MM.1S (cell line): ENCODE results near the gene COL6A3.

Source experiments
- DNase-seq: peaks from one replicate; pipeline ENCODE4 v3.0.0-alpha.2; 2015
- H2AFZ ChIP-seq: fragments of 300-600 bp; sonication (generic); 2 replicates; pipeline ENCODE4 v1.6.0; 2016; ENCODE audit warnings: antibody characterized with exemption, low read length
- H3F3A ChIP-seq: fragments of 300-600 bp; sonication (generic); 2 replicates; pipeline ENCODE4 v1.6.1; 2016; ENCODE audit warnings: mild to moderate bottlenecking, antibody characterized with exemption, low read length, moderate library complexity, mixed read lengths; ENCODE audit not compliant: insufficient read depth
- H3K27ac ChIP-seq: fragments of 300-600 bp; sonication (generic); 2 replicates; pipeline ENCODE4 v1.5.1; 2016; ENCODE audit warnings: mild to moderate bottlenecking, low read length
- H3K27me3 ChIP-seq: fragments of 300-600 bp; sonication (generic); replicated peaks from 2 replicates; pipeline ENCODE4 v1.6.0; 2016; ENCODE audit warnings: low read length; ENCODE audit not compliant: insufficient read depth
- H3K36me3 ChIP-seq: fragments of 300-600 bp; sonication (generic); replicated peaks from 2 replicates; pipeline ENCODE4 v1.6.1; 2016; ENCODE audit warnings: mild to moderate bottlenecking, low read length, mixed read lengths; ENCODE audit not compliant: insufficient read depth
- H3K4me1 ChIP-seq: fragments of 300-600 bp; sonication (generic); 2 replicates; pipeline ENCODE4 v1.6.1; 2016; ENCODE audit warnings: low read length, mixed read lengths
- H3K4me2 ChIP-seq: fragments of 300-600 bp; sonication (generic); 2 replicates; pipeline ENCODE4 v1.6.0; 2016; ENCODE audit warnings: low read depth, low read length
- H3K4me3 ChIP-seq: fragments of 300-600 bp; sonication (generic); 2 replicates; pipeline ENCODE4 v1.5.1; 2016; ENCODE audit warnings: low read length, mixed read lengths
- H3K79me2 ChIP-seq: fragments of 300-600 bp; sonication (generic); 2 replicates; pipeline ENCODE4 v1.6.1; 2016; ENCODE audit warnings: mixed run types, low read length, mixed read lengths
- H3K9ac ChIP-seq: fragments of 300-600 bp; sonication (generic); 2 replicates; pipeline ENCODE4 v1.6.1; 2016; ENCODE audit warnings: low read length, mixed read lengths
- H3K9me2 ChIP-seq: fragments of 300-600 bp; sonication (generic); replicated peaks from 2 replicates; pipeline ENCODE4 v1.6.1; 2016; ENCODE audit warnings: mild to moderate bottlenecking, low read length, mixed read lengths; ENCODE audit not compliant: insufficient read depth
- H3K9me3 ChIP-seq: fragments of 300-600 bp; sonication (generic); replicated peaks from 2 replicates; pipeline ENCODE4 v1.6.1; 2016; ENCODE audit warnings: mild to moderate bottlenecking, low read length, mixed read lengths; ENCODE audit not compliant: insufficient read depth
- H4K20me1 ChIP-seq: fragments of 300-600 bp; sonication (generic); 2 replicates; pipeline ENCODE4 v1.6.1; 2016; ENCODE audit warnings: mild to moderate bottlenecking, low read length, moderate library complexity, mixed read lengths; ENCODE audit not compliant: insufficient read depth
- EZH2 ChIP-seq: fragments of 300-600 bp; sonication (generic); optimal IDR thresholded peaks from 2 replicates; pipeline ENCODE3; 2017; ENCODE audit warnings: low read depth, mild to moderate bottlenecking, antibody characterized with exemption, low read length, mixed read lengths
- EZH2phosphoT487 ChIP-seq: fragments of 300-600 bp; sonication (generic); IDR thresholded peaks from 2 replicates; pipeline ENCODE4 v1.6.1; 2018; ENCODE audit warnings: antibody characterized with exemption, low read length
- TF ChIP-seq, protein P1 (sequence below): fragments of 300-600 bp; sonication (generic); IDR thresholded peaks from 2 replicates; pipeline ENCODE4 v1.5.1; 2016; ENCODE audit warnings: antibody characterized with exemption, low read length, mixed read lengths

Gene COL6A3

GRCh38 chr2:237297421-237298150 lies 116.4 kb downstream of the COL6A3 start:
- no peaks in the 10 kb centered on the region for H3K4me1 ChIP-seq
- H3K4me3 ChIP-seq, result no peak overlapping the region
- H3F3A ChIP-seq, result no peaks in the 10 kb centered on the region
- H3K9ac ChIP-seq, result no peak overlapping the region
- no peak for DNase-seq
- H3K4me2 ChIP-seq, result no peak overlapping the region
- no peaks in the 10 kb centered on the region for H3K79me2 ChIP-seq
- TF ChIP-seq, protein P1, sequence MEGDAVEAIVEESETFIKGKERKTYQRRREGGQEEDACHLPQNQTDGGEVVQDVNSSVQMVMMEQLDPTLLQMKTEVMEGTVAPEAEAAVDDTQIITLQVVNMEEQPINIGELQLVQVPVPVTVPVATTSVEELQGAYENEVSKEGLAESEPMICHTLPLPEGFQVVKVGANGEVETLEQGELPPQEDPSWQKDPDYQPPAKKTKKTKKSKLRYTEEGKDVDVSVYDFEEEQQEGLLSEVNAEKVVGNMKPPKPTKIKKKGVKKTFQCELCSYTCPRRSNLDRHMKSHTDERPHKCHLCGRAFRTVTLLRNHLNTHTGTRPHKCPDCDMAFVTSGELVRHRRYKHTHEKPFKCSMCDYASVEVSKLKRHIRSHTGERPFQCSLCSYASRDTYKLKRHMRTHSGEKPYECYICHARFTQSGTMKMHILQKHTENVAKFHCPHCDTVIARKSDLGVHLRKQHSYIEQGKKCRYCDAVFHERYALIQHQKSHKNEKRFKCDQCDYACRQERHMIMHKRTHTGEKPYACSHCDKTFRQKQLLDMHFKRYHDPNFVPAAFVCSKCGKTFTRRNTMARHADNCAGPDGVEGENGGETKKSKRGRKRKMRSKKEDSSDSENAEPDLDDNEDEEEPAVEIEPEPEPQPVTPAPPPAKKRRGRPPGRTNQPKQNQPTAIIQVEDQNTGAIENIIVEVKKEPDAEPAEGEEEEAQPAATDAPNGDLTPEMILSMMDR, result no peak
- TF ChIP-seq EZH2phosphoT487 (no peak), EZH2 (no peak)
- no peak overlapping the region for H2AFZ ChIP-seq
- no peaks in the 10 kb centered on the region for H3K9me2 ChIP-seq
- no peaks in the 10 kb centered on the region for H3K36me3 ChIP-seq
- H3K27ac ChIP-seq, result no peak overlapping the region
- no peaks in the 10 kb centered on the region for H3K27me3 ChIP-seq
- no peaks in the 10 kb centered on the region for H4K20me1 ChIP-seq
- no peaks in the 10 kb centered on the region for H3K9me3 ChIP-seq

GRCh38 chr2:237296756-237297155 lies 117.2 kb downstream of the COL6A3 start:
- Histone ChIP-seq H3K4me3 (no peak overlapping the region), H2AFZ (no peak overlapping the region), H3K4me1 (no peaks in the 10 kb centered on the region), H3K27ac (no peak overlapping the region), H3K9ac (no peak overlapping the region), H3K79me2 (no peaks in the 10 kb centered on the region), H4K20me1 (no peaks in the 10 kb centered on the region), H3K27me3 (no peaks in the 10 kb centered on the region), H3K9me3 (no peaks in the 10 kb centered on the region), H3F3A (no peaks in the 10 kb centered on the region), H3K4me2 (no peak overlapping the region), H3K9me2 (no peaks in the 10 kb centered on the region), H3K36me3 (no peaks in the 10 kb centered on the region)
- no peak for DNase-seq
- TF ChIP-seq EZH2phosphoT487 (no peak), EZH2 (no peak)
- TF ChIP-seq, protein P1, result no peak

GRCh38 chr2:237295889-237296480 lies 118.0 kb downstream of the COL6A3 start:
- Histone ChIP-seq H4K20me1 (no peaks in the 10 kb centered on the region), H2AFZ (no peak overlapping the region)

More at GRCh38 chr2:237295889-237296480, 118.0 kb downstream of the COL6A3 start:
- TF ChIP-seq, protein P1, result no peak
- TF ChIP-seq EZH2, result no peak
- no peak for TF ChIP-seq EZH2phosphoT487
- no peak for DNase-seq
- Histone ChIP-seq H3K27me3 (no peaks in the 10 kb centered on the region), H3K79me2 (no peaks in the 10 kb centered on the region), H3K9me3 (no peaks in the 10 kb centered on the region), H3K9me2 (no peaks in the 10 kb centered on the region), H3K36me3 (no peaks in the 10 kb centered on the region), H3K27ac (no peak overlapping the region), H3F3A (no peaks in the 10 kb centered on the region), H3K4me1 (no peaks in the 10 kb centered on the region), H3K4me3 (no peak overlapping the region), H3K4me2 (no peak overlapping the region), H3K9ac (no peak overlapping the region)
